Left ventricle myocardium inferior (tissue), 1 donor: ENCODE data around the gene ADAM12. TPM values are rescaled to one million over a fixed set of nuclear protein-coding genes. Genes with fewer than 3 reads are reported as not detected.

Experiments
- DNase-seq: peaks from one replicate; pipeline ENCODE4 v3.0.0-alpha.2; 2020
- H3K27ac ChIP-seq: fragments of 200-600 bp; replicated peaks from 2 replicates; pipeline ENCODE4 v1.8.0; 2021
- H3K27me3 ChIP-seq: fragments of 200-600 bp; 2 replicates; pipeline ENCODE4 v1.8.0; 2021; ENCODE audit warnings: low read depth
- H3K36me3 ChIP-seq: fragments of 200-600 bp; 2 replicates; pipeline ENCODE4 v1.8.0; 2021
- H3K4me1 ChIP-seq: fragments of 200-600 bp; 2 replicates; pipeline ENCODE4 v1.8.0; 2021
- H3K4me3 ChIP-seq: fragments of 200-600 bp; 2 replicates; pipeline ENCODE4 v1.8.0; 2021; ENCODE audit warnings: mild to moderate bottlenecking, moderate library complexity
- H3K9me3 ChIP-seq: fragments of 200-600 bp; replicated peaks from 2 replicates; pipeline ENCODE4 v1.8.0; 2021
- intact Hi-C: fragments of 100-400 bp; cut with micrococcal nuclease; formaldehyde crosslinking; loops from one replicate; pipeline ENCODE4 v1.11.0; 2022
- total RNA-seq: library from RNA; stranded (reverse); fragmentation: NEBNext Ultra II Directional; extraction: Animal tissue kit (Norgen Biotek cat#: 25700); gene quantifications from one replicate; pipeline ENCODE4 v1.2.1, GENCODE V29; 2021
- TF ChIP-seq, protein P1 (sequence below): fragments of 200-600 bp; IDR thresholded peaks from 2 replicates; pipeline ENCODE4 v1.8.0; 2021; ENCODE audit warnings: antibody characterized with exemption, mild to moderate bottlenecking, borderline replicate concordance
- donor health status: DM: no; HTN: yes; CAD: no; lungs with severe emphysema.

ADAM12 gene
- total RNA-seq, 1 donor from 2014 or later = 0.27 TPM

- H3K27ac ChIP-seq = no peak overlapping the region
- no peaks in the 10 kb centered on the region for H3K36me3 ChIP-seq
- intact Hi-C loops = no loop called here
- peaks cover 6% of the 10 kb centered on the region for H3K9me3 ChIP-seq
- no peaks in the 10 kb centered on the region for H3K4me1 ChIP-seq
- H3K4me3 ChIP-seq = no peak overlapping the region
- TF ChIP-seq, protein P1, sequence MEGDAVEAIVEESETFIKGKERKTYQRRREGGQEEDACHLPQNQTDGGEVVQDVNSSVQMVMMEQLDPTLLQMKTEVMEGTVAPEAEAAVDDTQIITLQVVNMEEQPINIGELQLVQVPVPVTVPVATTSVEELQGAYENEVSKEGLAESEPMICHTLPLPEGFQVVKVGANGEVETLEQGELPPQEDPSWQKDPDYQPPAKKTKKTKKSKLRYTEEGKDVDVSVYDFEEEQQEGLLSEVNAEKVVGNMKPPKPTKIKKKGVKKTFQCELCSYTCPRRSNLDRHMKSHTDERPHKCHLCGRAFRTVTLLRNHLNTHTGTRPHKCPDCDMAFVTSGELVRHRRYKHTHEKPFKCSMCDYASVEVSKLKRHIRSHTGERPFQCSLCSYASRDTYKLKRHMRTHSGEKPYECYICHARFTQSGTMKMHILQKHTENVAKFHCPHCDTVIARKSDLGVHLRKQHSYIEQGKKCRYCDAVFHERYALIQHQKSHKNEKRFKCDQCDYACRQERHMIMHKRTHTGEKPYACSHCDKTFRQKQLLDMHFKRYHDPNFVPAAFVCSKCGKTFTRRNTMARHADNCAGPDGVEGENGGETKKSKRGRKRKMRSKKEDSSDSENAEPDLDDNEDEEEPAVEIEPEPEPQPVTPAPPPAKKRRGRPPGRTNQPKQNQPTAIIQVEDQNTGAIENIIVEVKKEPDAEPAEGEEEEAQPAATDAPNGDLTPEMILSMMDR = no peak
- H3K27me3 ChIP-seq = no peaks in the 10 kb centered on the region
- DNase-seq = no peak
Measured at GRCh38 chr10:126006906-126007305, 381.4 kb downstream of the ADAM12 start.

DNA sequence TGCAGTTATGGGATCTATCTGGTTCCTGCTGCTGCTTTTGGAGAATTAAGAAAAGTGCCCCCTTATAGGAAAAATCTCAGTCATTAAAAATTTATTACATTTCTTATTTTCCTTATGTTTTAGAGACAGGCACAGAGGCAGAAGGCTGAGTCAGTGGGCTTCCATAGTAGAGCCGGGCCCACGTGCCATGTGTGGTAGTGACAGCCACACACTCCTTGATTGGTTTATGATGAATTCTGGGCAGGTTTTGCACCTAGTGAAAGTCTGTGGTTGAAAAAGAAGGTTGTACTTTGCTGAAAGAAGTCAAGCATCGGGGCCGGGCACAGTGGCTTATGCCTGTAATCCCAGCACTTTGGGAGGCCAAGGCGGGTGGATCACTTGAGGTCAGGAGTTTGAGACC is 382.0 kb downstream of the ADAM12 start:
- Histone ChIP-seq H3K9me3 (peaks cover 6% of the 10 kb centered on the region), H3K4me3 (no peak overlapping the region), H3K36me3 (no peaks in the 10 kb centered on the region), H3K27ac (no peak overlapping the region), H3K27me3 (no peaks in the 10 kb centered on the region), H3K4me1 (no peaks in the 10 kb centered on the region)
- intact Hi-C loops = no loop called here
- TF ChIP-seq, protein P1 = no peak
- DNase-seq = no peak

DNA sequence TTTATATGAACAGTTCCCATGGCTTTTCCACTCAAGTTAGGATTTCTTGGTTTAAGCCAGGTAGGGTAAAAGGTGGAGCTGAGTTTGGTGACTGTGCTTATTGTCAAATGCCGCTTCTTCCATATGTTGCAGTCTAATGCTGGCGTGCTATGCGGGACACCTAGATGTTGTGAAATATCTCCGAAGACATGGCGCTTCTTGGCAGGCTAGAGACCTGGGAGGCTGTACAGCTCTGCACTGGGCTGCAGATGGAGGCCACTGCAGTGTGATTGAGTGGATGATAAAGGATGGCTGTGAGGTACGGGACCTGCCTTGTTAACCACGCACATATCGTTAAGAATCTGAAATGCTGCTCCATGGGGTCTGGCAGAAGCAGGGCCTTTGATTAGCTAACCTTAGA is 383.5 kb downstream of the ADAM12 start:
- no peaks in the 10 kb centered on the region for H3K9me3 ChIP-seq
- no peak overlapping the region for H3K4me3 ChIP-seq
- no peak for DNase-seq
- H3K36me3 ChIP-seq = no peaks in the 10 kb centered on the region
- no peak overlapping the region for H3K27ac ChIP-seq
- intact Hi-C loops = no loop called here
- no peaks in the 10 kb centered on the region for H3K4me1 ChIP-seq
- TF ChIP-seq, protein P1 = no peak
- H3K27me3 ChIP-seq = no peaks in the 10 kb centered on the region

GRCh38 chr10:126001576-126001975 is 386.7 kb downstream of the ADAM12 start:
- no peaks in the 10 kb centered on the region for H3K9me3 ChIP-seq
- no peaks in the 10 kb centered on the region for H3K4me1 ChIP-seq
- TF ChIP-seq, protein P1 = no peak
- no peak for DNase-seq
- no peak overlapping the region for H3K4me3 ChIP-seq
- no peaks in the 10 kb centered on the region for H3K36me3 ChIP-seq
- H3K27me3 ChIP-seq = no peaks in the 10 kb centered on the region
- no peak overlapping the region for H3K27ac ChIP-seq
- intact Hi-C loops = no loop called here

GRCh38 chr10:125999694-126000093 is 388.6 kb downstream of the ADAM12 start:
- TF ChIP-seq, protein P1 = no peak
- Histone ChIP-seq H3K4me1 (no peaks in the 10 kb centered on the region), H3K27ac (no peak overlapping the region), H3K27me3 (no peaks in the 10 kb centered on the region), H3K4me3 (no peak overlapping the region), H3K9me3 (no peaks in the 10 kb centered on the region), H3K36me3 (no peaks in the 10 kb centered on the region)
- DNase-seq = no peak
- intact Hi-C loops = no loop called here

DNA sequence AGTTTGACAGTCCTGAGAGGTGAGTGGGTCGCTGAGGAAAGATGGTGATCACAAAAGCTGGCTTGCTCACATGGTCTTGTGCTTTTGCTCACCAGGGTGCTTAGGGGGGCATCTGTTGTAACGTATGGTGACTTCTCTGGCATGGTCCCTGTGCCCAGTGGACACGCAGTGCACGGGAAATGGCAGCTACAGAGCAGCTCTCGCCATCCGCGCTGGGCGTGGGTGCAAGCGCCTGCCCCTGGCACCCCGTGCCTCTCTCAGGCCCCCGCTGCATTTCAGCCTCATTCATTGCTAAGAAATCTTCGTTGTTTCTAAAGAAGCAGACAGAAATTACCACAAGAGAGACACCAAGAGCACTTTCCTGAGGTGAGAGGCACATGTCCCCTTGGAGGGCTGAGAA is 390.7 kb downstream of the ADAM12 start:
- no peak overlapping the region for H3K4me3 ChIP-seq
- TF ChIP-seq, protein P1 = no peak
- no peaks in the 10 kb centered on the region for H3K27me3 ChIP-seq
- no peaks in the 10 kb centered on the region for H3K9me3 ChIP-seq
- no peaks in the 10 kb centered on the region for H3K36me3 ChIP-seq
- intact Hi-C loops = no loop called here
- no peaks in the 10 kb centered on the region for H3K4me1 ChIP-seq
- DNase-seq = no peak
- H3K27ac ChIP-seq = no peak overlapping the region
